GM18526 (cell line): ENCODE measurements around the gene RHCG.

ENCODE experiments used
- POLR2A ChIP-seq: IDR thresholded peaks from 3 replicates; pipeline ENCODE4 v1.6.1; 2011; ENCODE audit not compliant: insufficient read length; ENCODE audit errors: extremely low read depth

The RHCG gene

DNA sequence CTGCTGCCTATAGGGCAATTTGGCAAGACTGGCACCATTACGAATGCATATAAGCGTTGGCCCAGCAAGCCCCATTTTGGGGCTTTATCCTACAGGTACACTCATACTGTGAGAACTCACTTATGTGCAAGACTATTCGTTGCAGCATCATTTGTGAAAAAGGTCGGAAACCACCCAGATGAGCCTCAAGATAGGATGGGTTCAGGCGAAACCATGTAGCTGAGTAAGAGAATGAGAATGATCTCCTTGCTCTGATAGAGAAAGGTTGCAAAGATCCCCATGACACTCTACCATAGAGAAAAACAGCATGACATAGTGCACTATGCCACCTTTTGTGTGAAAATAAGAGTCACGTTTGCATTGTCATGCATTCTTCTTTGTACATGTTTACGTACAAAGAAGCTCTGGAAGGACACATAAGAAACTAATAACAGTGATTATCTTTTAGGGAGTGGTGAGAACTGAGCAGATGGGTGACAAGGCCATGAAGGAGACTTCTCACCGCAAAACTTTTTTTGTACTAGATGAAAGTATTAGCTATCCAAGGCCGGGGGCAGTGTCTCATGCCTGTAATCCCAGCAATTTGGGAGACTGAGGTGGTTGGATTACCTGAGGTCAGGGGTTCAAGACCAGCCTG lies 50.0 kb downstream of the RHCG start:
- TF ChIP-seq POLR2A, result no peak

GRCh38 chr15:89445518-89445917 lies 50.9 kb downstream of the RHCG start:
- no peak for TF ChIP-seq POLR2A

- TF ChIP-seq POLR2A, result no peak
These were observed 51.9 kb downstream of the RHCG start for GRCh38 chr15:89444241-89445225.

GRCh38 chr15:89443581-89443980 lies 52.8 kb downstream of the RHCG start:
- TF ChIP-seq POLR2A, result no peak

- no peak for TF ChIP-seq POLR2A
These were observed 53.6 kb downstream of the RHCG start for GRCh38 chr15:89442671-89443307.

- no peak for TF ChIP-seq POLR2A
These were observed 54.2 kb downstream of the RHCG start for GRCh38 chr15:89442155-89442554.

- no peak for TF ChIP-seq POLR2A
These were observed 55.0 kb downstream of the RHCG start for GRCh38 chr15:89441295-89441812.

DNA sequence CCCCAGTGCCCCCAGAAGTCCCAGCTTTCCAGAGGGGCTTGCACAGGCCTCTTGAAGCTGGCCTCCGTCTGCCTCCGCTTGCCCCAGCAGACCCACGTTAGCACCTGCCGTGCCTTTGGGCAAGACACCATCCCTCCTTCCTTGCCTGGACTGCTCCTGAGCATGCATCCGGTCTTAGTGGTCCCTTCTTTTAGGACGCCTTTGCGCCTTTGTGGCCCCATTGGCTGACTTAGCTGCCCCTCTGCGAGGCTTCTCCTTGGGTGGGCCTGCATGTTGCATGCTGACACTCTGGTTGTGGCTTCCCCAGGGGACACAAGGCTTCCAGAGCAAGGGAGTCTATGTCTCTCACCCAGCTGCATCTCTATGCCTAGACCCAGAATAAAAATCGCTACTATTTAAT lies 56.6 kb downstream of the RHCG start:
- TF ChIP-seq POLR2A, result no peak

GRCh38 chr15:89436560-89437311 lies 59.6 kb downstream of the RHCG start:
- no peak for TF ChIP-seq POLR2A

DNA sequence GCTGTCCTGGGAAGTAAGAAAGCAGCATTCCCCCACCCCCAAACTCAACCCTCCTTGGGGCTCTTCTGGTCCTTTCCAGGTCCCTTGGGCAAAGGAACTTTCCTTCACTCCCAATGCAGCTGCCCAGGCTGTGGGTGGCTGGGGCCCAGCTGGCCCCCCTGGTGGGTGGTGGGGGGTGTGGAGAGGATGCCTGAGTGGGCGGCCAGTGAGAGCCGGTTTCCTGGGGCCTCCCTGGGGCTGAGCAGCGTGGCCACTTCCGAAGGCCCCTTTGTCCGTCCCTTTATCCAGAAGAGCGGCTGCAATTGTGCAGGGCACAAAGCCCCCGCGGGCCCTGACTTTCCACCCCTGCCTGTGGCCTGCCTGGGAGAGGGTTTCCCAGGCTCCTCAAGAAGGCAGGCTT lies 61.0 kb downstream of the RHCG start:
- TF ChIP-seq POLR2A, result no peak

- no peak for TF ChIP-seq POLR2A
These were observed 62.7 kb downstream of the RHCG start for GRCh38 chr15:89433686-89434085.

DNA sequence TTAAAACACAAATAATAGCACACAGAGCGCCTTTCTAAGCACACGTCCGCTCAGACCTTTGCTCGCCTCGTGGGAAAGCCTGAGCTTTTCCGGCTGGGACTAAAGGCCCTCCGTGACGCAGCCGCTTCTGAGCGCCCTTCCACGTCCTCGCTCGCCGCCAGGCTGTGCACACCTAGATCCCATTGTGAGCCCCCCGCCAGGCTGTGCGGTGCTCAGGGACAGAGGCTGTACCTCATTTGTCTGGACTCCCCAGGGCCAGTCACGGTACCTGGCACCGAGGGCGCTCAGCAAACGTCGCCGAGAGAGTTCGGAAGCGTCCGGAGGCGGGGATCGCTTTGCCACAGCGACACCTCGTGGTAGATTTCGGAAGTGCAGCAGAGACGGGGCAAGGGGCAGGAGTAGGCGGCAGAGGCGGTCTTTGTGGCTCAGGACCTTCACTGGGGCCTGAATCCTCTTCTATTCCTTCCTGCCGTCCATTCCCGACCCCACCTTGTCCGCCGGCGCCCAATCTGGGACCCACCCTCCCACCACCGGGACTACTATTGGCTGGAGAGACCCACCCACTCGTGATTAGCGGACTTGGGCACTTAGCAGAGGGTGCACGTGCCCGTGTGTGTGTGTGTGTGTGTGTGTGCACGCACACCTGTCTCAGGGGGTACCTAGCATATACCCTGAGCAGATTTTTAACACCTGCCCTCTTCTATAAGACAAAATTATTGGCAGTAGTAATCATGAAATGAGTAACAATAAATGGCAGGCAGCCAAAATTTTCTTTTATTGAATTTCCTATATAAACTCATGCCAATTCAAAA lies 65.6 kb downstream of the RHCG start:
- TF ChIP-seq POLR2A, result no peak

DNA sequence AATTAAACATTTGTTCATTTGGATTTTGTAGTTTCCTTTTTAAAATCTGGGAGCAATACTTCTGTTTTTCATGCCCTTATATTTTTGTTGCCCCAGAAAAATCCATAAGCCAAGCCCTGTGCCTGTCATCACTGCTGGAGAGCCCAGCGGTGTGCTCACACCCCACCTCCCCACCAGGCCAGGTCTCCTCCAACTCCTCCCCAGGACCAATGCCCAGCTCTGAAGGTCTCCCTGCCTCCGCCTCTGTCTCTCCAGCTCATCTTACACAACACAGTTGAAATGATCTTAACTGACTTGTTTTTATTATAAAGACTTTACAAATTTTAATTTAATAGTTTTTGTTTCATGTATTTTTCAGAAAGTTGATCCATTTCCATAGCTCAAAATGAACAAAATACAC lies 66.4 kb downstream of the RHCG start:
- TF ChIP-seq POLR2A, result no peak

GRCh38 chr15:89429023-89429422 lies 67.4 kb downstream of the RHCG start:
- TF ChIP-seq POLR2A, result no peak

DNA sequence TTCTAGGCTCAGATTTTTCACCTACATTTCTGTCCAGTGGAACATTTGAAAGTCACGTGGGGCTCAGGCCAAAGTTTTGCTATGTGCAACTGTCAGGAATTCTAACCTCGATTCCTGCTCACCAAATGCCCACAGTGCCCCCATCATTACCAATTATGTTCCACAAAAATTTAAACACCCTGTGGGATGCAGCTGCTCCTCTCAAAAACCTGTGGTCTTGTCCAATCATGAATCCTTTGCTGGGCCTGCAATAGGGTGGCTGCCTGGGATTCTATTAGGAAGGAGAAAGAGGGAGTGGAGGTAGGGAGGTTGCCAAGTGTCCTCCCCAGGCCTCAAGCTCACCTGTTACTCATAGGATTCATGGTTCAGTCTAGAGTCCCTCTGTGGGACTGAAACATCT lies 68.1 kb downstream of the RHCG start:
- no peak for TF ChIP-seq POLR2A

DNA sequence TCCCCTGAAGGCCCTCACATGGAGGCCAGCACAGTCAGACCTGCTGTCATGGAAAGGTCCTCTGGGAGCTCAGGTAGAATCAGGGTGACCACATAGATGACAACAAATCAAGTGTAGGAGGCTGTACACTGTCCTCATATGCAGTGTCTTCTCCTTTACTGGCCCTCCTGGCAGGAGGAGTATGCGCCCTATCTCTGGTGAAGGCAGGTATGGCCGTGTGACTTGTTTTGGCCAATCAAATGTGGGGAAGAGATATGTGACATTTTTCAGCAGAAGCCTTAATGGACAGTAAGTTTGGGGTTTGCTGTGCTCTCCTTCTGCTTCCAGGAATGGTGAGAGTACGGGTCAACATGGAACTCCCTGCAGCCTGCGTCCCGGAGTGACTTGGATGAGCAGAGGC lies 69.9 kb downstream of the RHCG start:
- TF ChIP-seq POLR2A, result no peak
